IPS-20b (cell line): ENCODE results near the gene INTS3.
"Not testable (repeated sequence)": the region's sequence is repeated elsewhere in the genome, so short reads cannot be mapped to it uniquely, and the experiment has no call there.

Experiments
- H3K27ac ChIP-seq: one replicate; pipeline ENCODE4 v1.5.1; 2013; ENCODE audit warnings: low read length
- H3K27me3 ChIP-seq: 2 replicates; pipeline ENCODE4 v1.6.1; 2013; ENCODE audit warnings: mild to moderate bottlenecking, low read length, inconsistent platforms; ENCODE audit not compliant: insufficient read depth
- H3K36me3 ChIP-seq: 2 replicates; pipeline ENCODE4 v1.6.1; 2013; ENCODE audit warnings: low read depth, mild to moderate bottlenecking, inconsistent platforms, low read length, moderate library complexity; ENCODE audit not compliant: insufficient read depth
- H3K4me1 ChIP-seq: 2 replicates; pipeline ENCODE4 v1.6.1; 2013; ENCODE audit warnings: mild to moderate bottlenecking, control low read depth, inconsistent platforms, low read length, moderate library complexity; ENCODE audit not compliant: insufficient read depth
- H3K4me3 ChIP-seq: 2 replicates; pipeline ENCODE4 v1.5.1; 2013; ENCODE audit warnings: mild to moderate bottlenecking, low read length, inconsistent platforms
- H3K9ac ChIP-seq: 2 replicates; pipeline ENCODE4 v1.6.1; 2013; ENCODE audit warnings: low read depth, mild to moderate bottlenecking, inconsistent platforms, low read length, moderate library complexity
- H3K9me3 ChIP-seq: 2 replicates; pipeline ENCODE4 v1.6.1; 2013; ENCODE audit warnings: mild to moderate bottlenecking, low read depth, low read length, inconsistent platforms; ENCODE audit not compliant: insufficient read depth

INTS3 gene

GRCh38 chr1:153763365-153764225, 35.7 kb downstream of the INTS3 start:
- no peaks in the 10 kb centered on the region for H3K4me1 ChIP-seq
- no peaks in the 10 kb centered on the region for H3K27me3 ChIP-seq
- H3K4me3 ChIP-seq = no peak overlapping the region
- peaks cover 95% of the 10 kb centered on the region for H3K36me3 ChIP-seq
- no peaks in the 10 kb centered on the region for H3K9me3 ChIP-seq
- no peak overlapping the region for H3K27ac ChIP-seq
- no peak overlapping the region for H3K9ac ChIP-seq

- no peak overlapping the region for H3K27ac ChIP-seq
- no peaks in the 10 kb centered on the region for H3K27me3 ChIP-seq
- no peak overlapping the region for H3K9ac ChIP-seq
- H3K4me1 ChIP-seq = no peaks in the 10 kb centered on the region
- no peak overlapping the region for H3K4me3 ChIP-seq
- peaks cover 95% of the 10 kb centered on the region for H3K36me3 ChIP-seq
- no peaks in the 10 kb centered on the region for H3K9me3 ChIP-seq
These were observed 36.5 kb downstream of the INTS3 start for GRCh38 chr1:153764310-153764709.

GRCh38 chr1:153766663-153767062, 38.8 kb downstream of the INTS3 start:
- H3K27ac ChIP-seq = not testable (repeated sequence)

GRCh38 chr1:153767519-153767918, 39.7 kb downstream of the INTS3 start:
- Histone ChIP-seq H3K36me3 (peaks cover 90% of the 10 kb centered on the region), H3K27ac (no peak overlapping the region), H3K27me3 (no peaks in the 10 kb centered on the region), H3K9me3 (no peaks in the 10 kb centered on the region), H3K9ac (no peak overlapping the region), H3K4me3 (no peak overlapping the region), H3K4me1 (peaks cover 5% of the 10 kb centered on the region; the same call in 1 of the 2 replicates)

More at GRCh38 chr1:153766663-153767062, 38.8 kb downstream of the INTS3 start:
- H3K27me3 ChIP-seq, H3K9ac ChIP-seq, H3K9me3 ChIP-seq, H3K4me3 ChIP-seq, H3K4me1 ChIP-seq: not testable (repeated sequence)
- H3K36me3 ChIP-seq = peaks cover 91% of the 10 kb centered on the region

- no peak overlapping the region for H3K9ac ChIP-seq
- H3K36me3 ChIP-seq = peaks cover 90% of the 10 kb centered on the region
- H3K4me1 ChIP-seq = peaks cover 5% of the 10 kb centered on the region; the same call in 1 of the 2 replicates
- H3K27me3 ChIP-seq = no peaks in the 10 kb centered on the region
- H3K9me3 ChIP-seq = no peaks in the 10 kb centered on the region
- H3K27ac ChIP-seq = no peak overlapping the region
- no peak overlapping the region for H3K4me3 ChIP-seq
These were observed 40.7 kb downstream of the INTS3 start for GRCh38 chr1:153768316-153769181.

- peaks cover 90% of the 10 kb centered on the region for H3K36me3 ChIP-seq
- H3K9ac ChIP-seq = no peak overlapping the region
- H3K4me1 ChIP-seq = peaks cover 5% of the 10 kb centered on the region; the same call in 1 of the 2 replicates
- no peak overlapping the region for H3K4me3 ChIP-seq
- no peaks in the 10 kb centered on the region for H3K9me3 ChIP-seq
- H3K27ac ChIP-seq = no peak overlapping the region
- no peaks in the 10 kb centered on the region for H3K27me3 ChIP-seq
These were observed 41.4 kb downstream of the INTS3 start for GRCh38 chr1:153769221-153769620.

GRCh38 chr1:153770797-153771196, 42.9 kb downstream of the INTS3 start:
- Histone ChIP-seq H3K27me3 (no peaks in the 10 kb centered on the region), H3K4me3 (no peak overlapping the region), H3K27ac (no peak overlapping the region), H3K9me3 (no peaks in the 10 kb centered on the region), H3K9ac (no peak overlapping the region), H3K4me1 (peaks cover 8% of the 10 kb centered on the region; the same call in 1 of the 2 replicates), H3K36me3 (peaks cover 77% of the 10 kb centered on the region)

GRCh38 chr1:153771261-153771660, 43.4 kb downstream of the INTS3 start:
- peaks cover 8% of the 10 kb centered on the region; the same call in 1 of the 2 replicates for H3K4me1 ChIP-seq
- no peak overlapping the region for H3K9ac ChIP-seq
- H3K27me3 ChIP-seq = no peaks in the 10 kb centered on the region
- no peak overlapping the region for H3K27ac ChIP-seq
- no peak overlapping the region for H3K4me3 ChIP-seq
- peaks cover 73% of the 10 kb centered on the region for H3K36me3 ChIP-seq
- H3K9me3 ChIP-seq = no peaks in the 10 kb centered on the region

- H3K27me3 ChIP-seq = no peaks in the 10 kb centered on the region
- H3K27ac ChIP-seq = no peak overlapping the region
- H3K36me3 ChIP-seq = peaks cover 67% of the 10 kb centered on the region
- no peak overlapping the region for H3K9ac ChIP-seq
- H3K4me1 ChIP-seq = peaks cover 8% of the 10 kb centered on the region; the same call in 1 of the 2 replicates
- no peak overlapping the region for H3K4me3 ChIP-seq
- no peaks in the 10 kb centered on the region for H3K9me3 ChIP-seq
These were observed 44.2 kb downstream of the INTS3 start for GRCh38 chr1:153771841-153772593.

- peaks cover 54% of the 10 kb centered on the region for H3K36me3 ChIP-seq
- no peaks in the 10 kb centered on the region for H3K27me3 ChIP-seq
- no peak overlapping the region for H3K4me3 ChIP-seq
- no peaks in the 10 kb centered on the region for H3K9me3 ChIP-seq
- H3K27ac ChIP-seq = no peak overlapping the region
- peaks cover 8% of the 10 kb centered on the region; the same call in 1 of the 2 replicates for H3K4me1 ChIP-seq
- no peak overlapping the region for H3K9ac ChIP-seq
These were observed 45.5 kb downstream of the INTS3 start for GRCh38 chr1:153773096-153773921.
